Left ventricle myocardium inferior (tissue), 1 donor: ENCODE measurements around the gene FMN1. TPM values are rescaled to one million over a fixed set of nuclear protein-coding genes. Genes with fewer than 3 reads are reported as not detected.

Source experiments
- DNase-seq: peaks from one replicate; pipeline ENCODE4 v3.0.0-alpha.2; 2020
- H3K27ac ChIP-seq: fragments of 200-600 bp; replicated peaks from 2 replicates; pipeline ENCODE4 v1.8.0; 2021
- H3K27me3 ChIP-seq: fragments of 200-600 bp; 2 replicates; pipeline ENCODE4 v1.8.0; 2021; ENCODE audit warnings: low read depth
- H3K36me3 ChIP-seq: fragments of 200-600 bp; 2 replicates; pipeline ENCODE4 v1.8.0; 2021
- H3K4me1 ChIP-seq: fragments of 200-600 bp; 2 replicates; pipeline ENCODE4 v1.8.0; 2021
- H3K4me3 ChIP-seq: fragments of 200-600 bp; 2 replicates; pipeline ENCODE4 v1.8.0; 2021; ENCODE audit warnings: mild to moderate bottlenecking, moderate library complexity
- H3K9me3 ChIP-seq: fragments of 200-600 bp; replicated peaks from 2 replicates; pipeline ENCODE4 v1.8.0; 2021
- CTCF ChIP-seq: fragments of 200-600 bp; IDR thresholded peaks from 2 replicates; pipeline ENCODE4 v1.8.0; 2021; ENCODE audit warnings: antibody characterized with exemption, mild to moderate bottlenecking, borderline replicate concordance
- intact Hi-C: fragments of 100-400 bp; cut with micrococcal nuclease; formaldehyde crosslinking; loops from one replicate; pipeline ENCODE4 v1.11.0; 2022
- total RNA-seq: library from RNA; stranded (reverse); fragmentation: NEBNext Ultra II Directional; extraction: Animal tissue kit (Norgen Biotek cat#: 25700); gene quantifications from one replicate; pipeline ENCODE4 v1.2.1, GENCODE V29; 2021
- donor health status: DM: no; HTN: yes; CAD: no; lungs with severe emphysema.

The FMN1 gene
- total RNA-seq, 1 donor from 2014 or later, result 4.5 TPM

DNA sequence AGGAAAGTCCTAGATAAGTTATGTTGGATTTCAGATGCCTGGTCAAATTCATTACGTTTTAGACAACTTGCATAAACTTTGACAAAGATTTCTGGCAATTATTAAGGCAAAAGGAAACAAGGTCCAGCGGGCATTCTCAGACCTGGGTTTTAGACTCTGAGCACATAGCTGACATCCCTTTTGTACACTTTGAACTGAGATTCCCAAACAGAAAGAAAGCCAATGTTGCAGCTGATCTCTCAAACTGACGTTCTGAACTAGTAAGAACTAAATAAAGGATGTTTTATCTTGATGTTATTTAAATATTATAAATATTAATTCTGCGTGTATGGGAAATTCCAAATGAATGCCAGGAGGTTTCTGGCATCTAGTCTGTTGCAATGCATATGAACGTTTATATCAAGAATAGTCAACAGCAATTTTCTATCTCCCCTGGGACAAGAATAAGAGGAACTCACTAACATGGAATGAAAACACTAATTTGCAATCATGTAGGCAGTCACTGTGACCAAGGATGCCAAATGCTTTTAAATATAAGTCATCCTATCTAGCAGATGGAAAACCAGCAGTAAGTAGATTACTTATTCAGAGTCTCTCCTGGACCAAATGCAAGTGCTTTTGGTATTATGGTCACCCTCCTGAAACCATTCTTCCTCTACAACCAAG lies 274.6 kb downstream of the FMN1 start:
- no peaks in the 10 kb centered on the region for H3K36me3 ChIP-seq
- no peak for DNase-seq
- no peaks in the 10 kb centered on the region for H3K27me3 ChIP-seq
- H3K9me3 ChIP-seq, result no peaks in the 10 kb centered on the region
- H3K27ac ChIP-seq, result no peak overlapping the region
- no peaks in the 10 kb centered on the region for H3K4me1 ChIP-seq
- H3K4me3 ChIP-seq, result no peak overlapping the region
- TF ChIP-seq CTCF, result no peak
- intact Hi-C loops, result no loop called here

- Histone ChIP-seq H3K4me1 (no peaks in the 10 kb centered on the region), H3K4me3 (no peak overlapping the region), H3K36me3 (no peaks in the 10 kb centered on the region), H3K9me3 (no peaks in the 10 kb centered on the region), H3K27ac (no peak overlapping the region), H3K27me3 (no peaks in the 10 kb centered on the region)
- intact Hi-C loops, result no loop called here
- no peak for TF ChIP-seq CTCF
- DNase-seq, result no peak
Measured at GRCh38 chr15:32918547-32918946, 276.0 kb downstream of the FMN1 start.

DNA sequence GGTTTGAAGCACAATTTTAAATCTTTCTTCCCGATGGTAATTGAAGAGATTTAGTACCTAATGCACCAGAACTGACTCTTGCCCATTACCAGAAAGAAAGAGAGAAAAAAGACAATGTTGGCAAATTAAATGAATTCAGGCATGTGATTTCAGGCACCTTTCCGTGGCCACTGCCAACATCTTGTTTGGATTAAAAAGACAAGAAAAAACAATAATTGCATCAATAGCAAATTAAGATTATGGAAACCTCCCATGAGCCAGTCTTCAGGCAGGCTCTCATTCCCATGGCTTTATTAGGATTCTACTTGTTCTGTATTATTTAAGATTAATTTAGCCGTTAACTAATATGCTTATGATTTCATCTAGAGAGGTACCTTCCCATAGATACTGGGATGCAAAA lies 283.7 kb downstream of the FMN1 start:
- Histone ChIP-seq H3K36me3 (no peaks in the 10 kb centered on the region), H3K9me3 (no peaks in the 10 kb centered on the region), H3K27me3 (no peaks in the 10 kb centered on the region), H3K4me3 (no peak overlapping the region), H3K27ac (no peak overlapping the region), H3K4me1 (no peaks in the 10 kb centered on the region)
- no peak for DNase-seq
- no peak for TF ChIP-seq CTCF
- intact Hi-C loops, result no loop called here

DNA sequence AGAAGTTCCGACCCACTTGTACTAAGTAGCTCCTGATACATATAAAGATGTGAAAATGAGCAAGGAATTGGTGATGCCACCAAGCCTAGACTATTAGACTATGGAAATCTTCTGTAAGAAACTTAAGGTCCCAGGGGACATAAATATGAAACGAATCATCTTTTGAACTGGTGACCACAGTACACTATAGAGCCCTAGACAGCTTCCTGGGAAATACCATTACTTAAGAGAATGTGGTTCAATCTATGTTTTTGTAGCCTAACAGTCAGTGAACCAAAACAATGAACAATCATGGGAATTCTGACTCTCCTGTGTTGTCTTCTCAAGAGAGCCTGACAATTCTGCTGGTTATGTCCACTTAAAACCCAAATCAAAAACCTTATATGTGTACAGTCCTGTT lies 285.1 kb downstream of the FMN1 start:
- no peak for TF ChIP-seq CTCF
- Histone ChIP-seq H3K27ac (no peak overlapping the region), H3K27me3 (no peaks in the 10 kb centered on the region), H3K9me3 (no peaks in the 10 kb centered on the region), H3K36me3 (no peaks in the 10 kb centered on the region), H3K4me3 (no peak overlapping the region), H3K4me1 (no peaks in the 10 kb centered on the region)
- intact Hi-C loops, result no loop called here
- no peak for DNase-seq

DNA sequence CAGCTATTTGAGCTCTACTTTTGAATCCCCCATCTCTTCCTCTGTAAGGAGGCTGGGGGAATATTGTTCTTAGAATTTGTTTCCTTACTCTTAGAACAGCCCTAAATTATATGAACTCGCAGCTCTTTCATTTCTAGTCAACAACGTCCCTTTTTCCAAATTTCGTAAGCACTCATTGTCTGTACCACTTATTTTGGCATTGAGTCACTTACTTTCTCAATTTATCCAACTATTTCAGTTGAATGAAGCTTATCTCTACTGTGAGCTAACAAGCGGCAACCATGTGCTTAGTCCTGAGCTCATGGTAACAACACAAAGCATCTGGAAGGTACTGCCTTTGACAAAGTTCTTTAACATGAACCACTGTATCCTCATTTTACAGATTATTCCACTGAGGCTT lies 285.6 kb downstream of the FMN1 start:
- Histone ChIP-seq H3K4me1 (no peaks in the 10 kb centered on the region), H3K9me3 (no peaks in the 10 kb centered on the region), H3K4me3 (no peak overlapping the region), H3K27me3 (no peaks in the 10 kb centered on the region), H3K36me3 (no peaks in the 10 kb centered on the region), H3K27ac (no peak overlapping the region)
- DNase-seq, result no peak
- intact Hi-C loops, result no loop called here
- TF ChIP-seq CTCF, result no peak
